Lower leg skin (tissue), 3 donors: ENCODE measurements around the gene STARD13.

ENCODE experiments used
- POLR2A ChIP-seq, 2 donors: fragments of 450-650 bp; IDR thresholded peaks; one replicate each; pipeline ENCODE4 v1.6.1; 2016 to 2017; ENCODE audit warnings: antibody characterized with exemption in 2 of 2, mild to moderate bottlenecking in 1 of 2, moderate library complexity in 1 of 2
- TF ChIP-seq, protein P1 (sequence below), 3 donors: fragments of 450-650 bp; IDR thresholded peaks; one replicate each; pipeline ENCODE4 v1.5.1; 2016; ENCODE audit warnings: antibody characterized with exemption in 3 of 3, mild to moderate bottlenecking in 3 of 3, moderate library complexity in 2 of 3

DNA sequence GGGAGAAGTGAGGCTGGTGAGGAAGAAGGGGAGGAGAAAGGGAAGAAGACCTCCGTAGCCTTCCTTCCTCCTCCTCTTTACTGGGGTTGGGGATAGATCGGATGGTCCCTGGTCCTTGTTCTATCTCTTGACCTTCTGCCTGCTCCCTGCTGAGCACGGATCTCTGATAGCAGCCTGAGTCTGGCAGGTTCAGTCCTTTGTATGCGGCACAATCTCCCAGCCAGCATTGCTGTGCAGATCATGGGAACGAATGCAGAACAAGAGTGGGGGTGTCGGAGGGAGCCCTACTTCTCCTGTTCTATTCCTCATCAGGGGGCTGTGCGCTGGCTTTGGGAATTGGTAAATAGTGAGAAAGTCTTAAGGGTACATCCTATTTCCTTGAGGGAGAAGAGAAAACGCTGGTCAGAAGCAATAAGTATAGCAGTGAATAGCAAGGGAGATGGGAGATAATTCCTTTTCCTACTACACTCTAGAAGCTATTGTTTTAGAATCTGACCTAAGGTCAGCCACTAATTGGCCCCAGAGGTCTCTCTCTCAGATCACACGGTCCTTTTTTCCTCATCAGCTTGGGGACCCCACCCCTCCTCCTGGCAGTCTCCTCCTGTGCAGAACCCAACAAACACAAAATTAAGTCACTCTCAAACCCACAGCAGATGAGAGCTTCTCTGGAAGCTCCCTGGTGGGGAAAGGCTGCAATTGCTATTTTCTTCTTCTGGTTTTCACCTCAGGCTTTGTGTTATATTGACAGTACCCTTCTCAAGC lies 228.4 kb downstream of the STARD13 start:
- TF ChIP-seq, protein P1, sequence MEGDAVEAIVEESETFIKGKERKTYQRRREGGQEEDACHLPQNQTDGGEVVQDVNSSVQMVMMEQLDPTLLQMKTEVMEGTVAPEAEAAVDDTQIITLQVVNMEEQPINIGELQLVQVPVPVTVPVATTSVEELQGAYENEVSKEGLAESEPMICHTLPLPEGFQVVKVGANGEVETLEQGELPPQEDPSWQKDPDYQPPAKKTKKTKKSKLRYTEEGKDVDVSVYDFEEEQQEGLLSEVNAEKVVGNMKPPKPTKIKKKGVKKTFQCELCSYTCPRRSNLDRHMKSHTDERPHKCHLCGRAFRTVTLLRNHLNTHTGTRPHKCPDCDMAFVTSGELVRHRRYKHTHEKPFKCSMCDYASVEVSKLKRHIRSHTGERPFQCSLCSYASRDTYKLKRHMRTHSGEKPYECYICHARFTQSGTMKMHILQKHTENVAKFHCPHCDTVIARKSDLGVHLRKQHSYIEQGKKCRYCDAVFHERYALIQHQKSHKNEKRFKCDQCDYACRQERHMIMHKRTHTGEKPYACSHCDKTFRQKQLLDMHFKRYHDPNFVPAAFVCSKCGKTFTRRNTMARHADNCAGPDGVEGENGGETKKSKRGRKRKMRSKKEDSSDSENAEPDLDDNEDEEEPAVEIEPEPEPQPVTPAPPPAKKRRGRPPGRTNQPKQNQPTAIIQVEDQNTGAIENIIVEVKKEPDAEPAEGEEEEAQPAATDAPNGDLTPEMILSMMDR (IDR thresholded peaks at IDR 0.05): no peak
- TF ChIP-seq POLR2A (IDR thresholded peaks at IDR 0.05): no peak
